GM12872 (cell line): ENCODE results near the gene PLAAT3.
A peak's percentile ranks its signal among the peaks of the same experiment; 100 is the strongest.

Experiments
- CTCF ChIP-seq: IDR thresholded peaks from 3 replicates; pipeline ENCODE4 v1.5.1; 2011; ENCODE audit warnings: low read depth, mild to moderate bottlenecking, low read length, moderate library complexity; ENCODE audit not compliant: insufficient read depth

Gene PLAAT3

GRCh38 chr11:63635762-63636465 is 21.7 kb upstream of the PLAAT3 start:
- TF ChIP-seq CTCF: peak; percentile 83

GRCh38 chr11:63629426-63629825 is 15.2 kb upstream of the PLAAT3 start:
- TF ChIP-seq CTCF: no peak

GRCh38 chr11:63623513-63624140 is 9.4 kb upstream of the PLAAT3 start:
- TF ChIP-seq CTCF: no peak

GRCh38 chr11:63622323-63622722 is 8.1 kb upstream of the PLAAT3 start:
- TF ChIP-seq CTCF: no peak

GRCh38 chr11:63621071-63621470 is 6.8 kb upstream of the PLAAT3 start:
- TF ChIP-seq CTCF: no peak

- TF ChIP-seq CTCF: no peak
These were observed 5.7 kb upstream of the PLAAT3 start for GRCh38 chr11:63619967-63620366.

GRCh38 chr11:63616953-63617352 is 2.7 kb upstream of the PLAAT3 start:
- no peak for TF ChIP-seq CTCF
